Tibial nerve (tissue), 4 donors: Measurements from ENCODE around the gene CMTM6. TPM values are rescaled to one million over a fixed set of nuclear protein-coding genes. Genes with fewer than 3 reads are reported as not detected.
"Not testable (repeated sequence)": the region's sequence is repeated elsewhere in the genome, so short reads cannot be mapped to it uniquely, and the experiment has no call there.

ENCODE experiments used
- DNase-seq, 2 donors: peaks; one replicate each; pipeline ENCODE4 v3.0.0-alpha.2; 2019; ENCODE audit warnings: low spot score in 2 of 2
- H3K27ac ChIP-seq, 4 donors: fragments of 200-600 bp; sonication (generic) in 3 of 4; one replicate each; pipeline ENCODE4 v1.5.1; 2017 to 2019; ENCODE audit warnings: mild to moderate bottlenecking in 1 of 4
- H3K27me3 ChIP-seq, 2 donors: fragments of 200-600 bp; sonication (generic) in 1 of 2; one replicate each; pipeline versions ENCODE4 v1.5.1 to v1.6.0; 2017 to 2019
- H3K36me3 ChIP-seq, 3 donors: fragments of 200-600 bp; sonication (generic); one replicate each; pipeline ENCODE4 v1.5.1; 2018 to 2019
- H3K4me1 ChIP-seq, 4 donors: fragments of 200-600 bp; sonication (generic) in 3 of 4; one replicate each; pipeline ENCODE4 v1.5.1; 2017 to 2019
- H3K4me3 ChIP-seq, 4 donors: fragments of 200-600 bp; sonication (generic) in 3 of 4; one replicate each; pipeline ENCODE4 v1.5.1; 2017 to 2019; ENCODE audit warnings: mild to moderate bottlenecking in 1 of 4, moderate library complexity in 1 of 4
- H3K9me3 ChIP-seq, 4 donors: fragments of 200-600 bp; sonication (generic) in 3 of 4; one replicate each; pipeline ENCODE4 v1.5.1; 2017 to 2019
- CTCF ChIP-seq, 5 experiments: fragments of 200-600 bp in 3 of 5; fragments of 450-650 bp in 2 of 5; sonication (generic) in 3 of 5; IDR thresholded peaks; one replicate each; pipeline ENCODE4 v1.5.1; 2016 to 2019; ENCODE audit warnings: antibody characterized with exemption in 5 of 5, mild to moderate bottlenecking in 3 of 5, moderate library complexity in 2 of 5
- EP300 ChIP-seq, 2 donors: sonication (generic); formaldehyde crosslinking; IDR thresholded peaks; one replicate each; pipeline ENCODE4 v1.6.1; 2017; ENCODE audit warnings: antibody characterized with exemption in 2 of 2, mild to moderate bottlenecking in 1 of 2
- POLR2A ChIP-seq, 2 donors: fragments of 450-650 bp; IDR thresholded peaks; one replicate each; pipeline ENCODE4 v1.6.1; 2017; ENCODE audit warnings: antibody characterized with exemption in 2 of 2, mild to moderate bottlenecking in 2 of 2, moderate library complexity in 2 of 2
- WGBS, 2 donors: methylation state at CpG; one replicate each; pipeline ENCODE4 v1.1.5; 2018; 5-methylcytosine and 5-hydroxymethylcytosine counted together
- total RNA-seq, 4 donors: library from RNA; depleted of rRNA; stranded (reverse); fragments of >200 nt; gene quantifications; one replicate each; pipeline ENCODE4 v1.1.0, GENCODE V29; 2016

The CMTM6 gene
- total RNA-seq, 4 donors from 2014 or later = 67.8 to 73.3 (median 70.6) TPM

- no peak for DNase-seq
- Histone ChIP-seq H3K4me1 (peaks cover 0 to 5% (median 0%) of the 10 kb centered on the region in 4 donors), H3K27me3 (no peaks in the 10 kb centered on the region), H3K27ac (no peak overlapping the region), H3K36me3 (peaks cover 0 to 41% (median 3%) of the 10 kb centered on the region in 3 donors), H3K4me3 (no peak overlapping the region), H3K9me3 (peaks cover 0 to 4% (median 0%) of the 10 kb centered on the region in 4 donors)
- no peak for TF ChIP-seq EP300 (IDR thresholded peaks at IDR 0.05)
- WGBS, 2 donors = 84 to 87% methylated on average over 1 of the region's 1 CpG
These were observed 59.2 kb downstream of the CMTM6 start for GRCh38 chr3:32443478-32443877.

GRCh38 chr3:32442766-32443165, 59.9 kb downstream of the CMTM6 start:
- peaks cover 0 to 10% (median 0%) of the 10 kb centered on the region in 4 donors for H3K4me1 ChIP-seq
- peaks cover 0 to 39% (median 3%) of the 10 kb centered on the region in 3 donors for H3K36me3 ChIP-seq
- WGBS, 2 donors = 91 to 98% methylated on average over 3 of the region's 3 CpGs
- no peaks in the 10 kb centered on the region for H3K27me3 ChIP-seq
- no peak for DNase-seq
- no peak overlapping the region for H3K4me3 ChIP-seq
- no peak for TF ChIP-seq POLR2A (IDR thresholded peaks at IDR 0.05)
- no peak for TF ChIP-seq EP300 (IDR thresholded peaks at IDR 0.05)
- no peak for TF ChIP-seq CTCF (IDR thresholded peaks at IDR 0.05)
- H3K27ac ChIP-seq = no peak overlapping the region
- H3K9me3 ChIP-seq = peaks cover 0 to 4% (median 0%) of the 10 kb centered on the region in 4 donors

- TF ChIP-seq POLR2A (IDR thresholded peaks at IDR 0.05) (no peak), CTCF (IDR thresholded peaks at IDR 0.05) (no peak), EP300 (IDR thresholded peaks at IDR 0.05) (no peak)
- WGBS, 2 donors = 81 to 87% methylated on average over 10 of the region's 10 CpGs
- no peak overlapping the region for H3K4me3 ChIP-seq
- DNase-seq = no peak
- no peaks in the 10 kb centered on the region for H3K27me3 ChIP-seq
- H3K27ac ChIP-seq = no peak overlapping the region
- peaks cover 0 to 39% (median 3%) of the 10 kb centered on the region in 3 donors for H3K36me3 ChIP-seq
- peaks cover 0 to 4% (median 0%) of the 10 kb centered on the region in 4 donors for H3K9me3 ChIP-seq
- H3K4me1 ChIP-seq = peaks cover 0 to 12% (median 0%) of the 10 kb centered on the region in 4 donors
These were observed 61.9 kb downstream of the CMTM6 start for GRCh38 chr3:32440611-32441350.

GRCh38 chr3:32439421-32439820, 63.2 kb downstream of the CMTM6 start:
- Histone ChIP-seq H3K36me3 (peaks cover 0 to 26% (median 0%) of the 10 kb centered on the region in 3 donors), H3K4me1 (peaks cover 0 to 12% (median 0%) of the 10 kb centered on the region in 4 donors), H3K27ac (peak overlapping the region in 1 of 4 donors; percentile 32)
- H3K4me3 ChIP-seq, H3K27me3 ChIP-seq, H3K9me3 ChIP-seq, DNase-seq: not testable (repeated sequence)
- WGBS, 2 donors = 97% methylated on average over 4 of the region's 4 CpGs

- H3K9me3 ChIP-seq = no peaks in the 10 kb centered on the region
- no peak for DNase-seq
- TF ChIP-seq POLR2A (IDR thresholded peaks at IDR 0.05) (no peak), EP300 (IDR thresholded peaks at IDR 0.05) (no peak), CTCF (IDR thresholded peaks at IDR 0.05) (no peak)
- no peak overlapping the region for H3K4me3 ChIP-seq
- WGBS, 2 donors = 78 to 79% methylated on average over 10 of the region's 10 CpGs
- H3K27ac ChIP-seq = peak overlapping the region in 1 of 4 donors; percentile 32
- H3K27me3 ChIP-seq = no peaks in the 10 kb centered on the region
- H3K4me1 ChIP-seq = peaks cover 0 to 12% (median 0%) of the 10 kb centered on the region in 4 donors
- H3K36me3 ChIP-seq = peaks cover 0 to 21% (median 0%) of the 10 kb centered on the region in 3 donors
These were observed 63.9 kb downstream of the CMTM6 start for GRCh38 chr3:32438596-32439344.

- H3K4me1 ChIP-seq = peaks cover 0 to 12% (median 0%) of the 10 kb centered on the region in 4 donors
- H3K4me3 ChIP-seq = no peak overlapping the region
- peaks cover 0 to 13% (median 0%) of the 10 kb centered on the region in 3 donors for H3K36me3 ChIP-seq
- no peaks in the 10 kb centered on the region for H3K27me3 ChIP-seq
- no peak overlapping the region for H3K27ac ChIP-seq
- no peak for DNase-seq
- no peaks in the 10 kb centered on the region for H3K9me3 ChIP-seq
- 88 to 95% methylated on average over 7 of the region's 7 CpGs for WGBS, 2 donors
- TF ChIP-seq CTCF (IDR thresholded peaks at IDR 0.05) = no peak
- no peak for TF ChIP-seq EP300 (IDR thresholded peaks at IDR 0.05)
- no peak for TF ChIP-seq POLR2A (IDR thresholded peaks at IDR 0.05)
These were observed 64.8 kb downstream of the CMTM6 start for GRCh38 chr3:32437896-32438295.
